Mesenchymal stem cell (in vitro differentiated cells and primary cell): Measurements from ENCODE around the gene SLC10A2.

ENCODE experiments used
- DNase-seq: peaks from one replicate; pipeline ENCODE4 v3.0.0-alpha.2; 2013
- H2AFZ ChIP-seq: one replicate; pipeline ENCODE4 v1.6.1; 2013; ENCODE audit warnings: low read depth, mild to moderate bottlenecking, control low read depth, inconsistent platforms, low read length, moderate library complexity
- H2AK5ac ChIP-seq: 2 replicates; pipeline ENCODE4 v1.6.1; 2013; ENCODE audit warnings: low read length, moderate library complexity, mild to moderate bottlenecking, inconsistent platforms; ENCODE audit not compliant: severe bottlenecking
- H2BK120ac ChIP-seq: one replicate; pipeline ENCODE4 v1.6.1; 2013; ENCODE audit warnings: low read depth, mild to moderate bottlenecking, inconsistent platforms, low read length, moderate library complexity
- H2BK12ac ChIP-seq, 2 experiments: one replicate each; pipeline ENCODE4 v1.6.1; 2013; ENCODE audit warnings: inconsistent platforms in 2 of 2, low read length in 2 of 2, mild to moderate bottlenecking in 2 of 2, moderate library complexity in 2 of 2, control low read depth in 1 of 2
- H2BK15ac ChIP-seq: one replicate; pipeline ENCODE4 v1.6.1; 2013; ENCODE audit warnings: mild to moderate bottlenecking, low read depth, inconsistent platforms; ENCODE audit not compliant: poor library complexity, severe bottlenecking
- H2BK5ac ChIP-seq: 2 replicates; pipeline ENCODE4 v1.6.1; 2013; ENCODE audit warnings: low read depth, mild to moderate bottlenecking, low read length, control low read depth, inconsistent platforms; ENCODE audit not compliant: poor library complexity, severe bottlenecking
- H3K14ac ChIP-seq, 2 experiments: one replicate each; pipeline ENCODE4 v1.6.1; 2013; ENCODE audit warnings: inconsistent platforms in 2 of 2, low read length in 2 of 2, control low read depth in 1 of 2, mild to moderate bottlenecking in 1 of 2, moderate library complexity in 1 of 2
- H3K18ac ChIP-seq, 2 experiments: one replicate each; pipeline ENCODE4 v1.6.1; 2013; ENCODE audit warnings: inconsistent platforms in 2 of 2, low read length in 2 of 2, control low read depth in 1 of 2, low read depth in 1 of 2, mild to moderate bottlenecking in 1 of 2
- H3K23ac ChIP-seq, 2 experiments: one replicate each; pipeline ENCODE4 v1.6.1; 2013; ENCODE audit warnings: inconsistent platforms in 2 of 2, low read length in 2 of 2, mild to moderate bottlenecking in 2 of 2, moderate library complexity in 2 of 2, control low read depth in 1 of 2
- H3K27ac ChIP-seq: 2 replicates; pipeline ENCODE4 v1.5.1; 2013; ENCODE audit warnings: mild to moderate bottlenecking, moderate library complexity, low read length, control low read depth, inconsistent platforms; ENCODE audit not compliant: poor library complexity, severe bottlenecking
- H3K27me3 ChIP-seq, 2 experiments: 2 replicates each; pipeline versions ENCODE4 v1.6.1 to v1.7.0; 2013; ENCODE audit warnings: low read length in 2 of 2, mild to moderate bottlenecking in 2 of 2, moderate library complexity in 2 of 2, control low read depth in 1 of 2, inconsistent platforms in 1 of 2; ENCODE audit not compliant: control insufficient read depth in 1 of 2, insufficient read depth in 1 of 2
- H3K36me3 ChIP-seq, 2 experiments: 2 replicates each; pipeline versions ENCODE4 v1.6.1 to v1.7.0; 2013; ENCODE audit warnings: low read length in 2 of 2, control low read depth in 1 of 2, inconsistent platforms in 1 of 2, low read depth in 1 of 2, mild to moderate bottlenecking in 1 of 2; ENCODE audit not compliant: insufficient read depth in 2 of 2, control insufficient read depth in 1 of 2
- H3K4ac ChIP-seq, 2 experiments: one replicate each; pipeline ENCODE4 v1.6.1; 2013; ENCODE audit warnings: inconsistent platforms in 2 of 2, low read length in 2 of 2, mild to moderate bottlenecking in 2 of 2, moderate library complexity in 2 of 2, control low read depth in 1 of 2, low read depth in 1 of 2
- H3K4me1 ChIP-seq: 2 replicates; pipeline ENCODE4 v1.6.1; 2013; ENCODE audit warnings: low read depth, low read length, control low read depth; ENCODE audit not compliant: control insufficient read depth, insufficient read depth
- H3K4me2 ChIP-seq: 2 replicates; pipeline ENCODE4 v1.6.1; 2013; ENCODE audit warnings: low read length, mild to moderate bottlenecking, inconsistent platforms; ENCODE audit not compliant: poor library complexity, severe bottlenecking
- H3K4me3 ChIP-seq, 2 experiments: 2 replicates each; pipeline versions ENCODE4 v1.5.1 to v1.7.0; 2013; ENCODE audit warnings: low read length in 2 of 2, mild to moderate bottlenecking in 2 of 2, control low read depth in 1 of 2, low read depth in 1 of 2; ENCODE audit not compliant: insufficient read depth in 1 of 2
- H3K79me1 ChIP-seq: replicated peaks from 2 replicates; pipeline ENCODE4 v1.6.1; 2013; ENCODE audit warnings: mild to moderate bottlenecking, control low read depth, low read length, inconsistent platforms; ENCODE audit not compliant: poor library complexity, severe bottlenecking
- H3K9ac ChIP-seq: 2 replicates; pipeline ENCODE4 v1.7.0; 2013; ENCODE audit warnings: mild to moderate bottlenecking, low read length, moderate library complexity
- H3K9me3 ChIP-seq: 2 replicates; pipeline ENCODE4 v1.7.0; 2013; ENCODE audit warnings: mild to moderate bottlenecking, low read length; ENCODE audit not compliant: control insufficient read depth
- H4K8ac ChIP-seq: one replicate; pipeline ENCODE4 v1.6.1; 2013; ENCODE audit warnings: inconsistent platforms, mild to moderate bottlenecking, low read length, moderate library complexity
- H4K91ac ChIP-seq: one replicate; pipeline ENCODE4 v1.6.1; 2013; ENCODE audit warnings: mild to moderate bottlenecking, low read length, inconsistent platforms
- WGBS: methylation state at CpG from one replicate; pipeline ENCODE4 v1.1.7; 2013; ENCODE audit warnings: mixed read lengths; 5-methylcytosine and 5-hydroxymethylcytosine counted together

The SLC10A2 gene

DNA sequence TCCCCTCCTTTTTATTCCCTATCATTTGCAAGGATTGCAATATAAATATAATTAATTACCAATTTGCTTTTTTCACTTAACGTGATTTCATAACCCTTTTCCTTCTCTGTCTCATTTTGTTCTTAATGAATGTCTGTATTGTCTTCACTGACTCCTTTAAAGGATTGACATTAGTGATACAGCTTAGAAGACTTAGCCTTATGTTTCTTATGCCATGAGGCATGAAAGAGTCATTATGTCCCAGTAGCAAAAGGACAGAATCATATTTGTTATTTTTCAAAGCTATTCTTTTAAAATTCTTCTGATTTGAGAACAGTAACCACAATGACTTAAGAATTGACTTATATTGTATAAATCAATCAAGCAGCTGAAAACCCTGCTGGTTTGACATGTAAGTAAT lies 26.2 kb downstream of the SLC10A2 start:
- Histone ChIP-seq H2BK15ac (no peak overlapping the region), H3K79me1 (no peaks in the 10 kb centered on the region), H2BK5ac (no peak overlapping the region), H3K14ac (no peak overlapping the region), H4K8ac (no peak overlapping the region), H3K4ac (no peak overlapping the region), H4K91ac (no peak overlapping the region), H3K4me2 (no peak overlapping the region), H3K9me3 (no peaks in the 10 kb centered on the region), H2BK120ac (no peak overlapping the region), H3K18ac (no peak overlapping the region), H2AFZ (no peak overlapping the region), H3K36me3 (no peaks in the 10 kb centered on the region), H2AK5ac (no peak overlapping the region), H3K27ac (no peak overlapping the region), H3K27me3 (no peaks in the 10 kb centered on the region), H3K9ac (no peak overlapping the region), H2BK12ac (no peak overlapping the region), H3K4me3 (no peak overlapping the region), H3K4me1 (no peaks in the 10 kb centered on the region), H3K23ac (no peak overlapping the region)
- WGBS = no CpG with 5 or more reads among the region's 1 CpG
- DNase-seq = no peak

DNA sequence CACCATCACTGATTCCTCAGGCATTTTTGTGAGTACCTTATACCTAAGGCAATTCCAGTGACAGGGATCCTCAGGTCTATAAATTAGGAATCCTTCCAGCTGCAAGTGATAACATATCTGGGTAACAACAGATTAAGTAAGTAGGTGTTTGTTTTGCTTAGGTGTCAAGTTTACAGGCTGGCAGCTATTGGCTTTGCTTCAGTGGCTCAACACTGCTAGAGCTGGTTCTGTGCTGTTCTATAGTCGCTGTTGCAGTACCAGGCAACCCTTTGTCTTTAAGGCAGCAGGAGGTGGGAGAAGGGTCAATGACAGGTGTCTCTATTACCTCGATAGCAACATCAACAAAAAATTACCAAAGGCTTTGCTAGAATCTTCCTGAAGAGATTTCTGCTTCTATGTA lies 27.0 kb downstream of the SLC10A2 start:
- H4K91ac ChIP-seq = no peak overlapping the region
- H2BK5ac ChIP-seq = no peak overlapping the region
- no peaks in the 10 kb centered on the region for H3K79me1 ChIP-seq
- no peak overlapping the region for H4K8ac ChIP-seq
- H2BK120ac ChIP-seq = no peak overlapping the region
- no peak overlapping the region for H3K14ac ChIP-seq
- no peaks in the 10 kb centered on the region for H3K36me3 ChIP-seq
- H2AFZ ChIP-seq = no peak overlapping the region
- H3K4me3 ChIP-seq = no peak overlapping the region
- no peak overlapping the region for H3K18ac ChIP-seq
- 43% methylated on average over 1 of the region's 2 CpGs for WGBS
- H3K9me3 ChIP-seq = no peaks in the 10 kb centered on the region
- no peaks in the 10 kb centered on the region for H3K27me3 ChIP-seq
- no peak overlapping the region for H2BK12ac ChIP-seq
- no peak overlapping the region for H3K4me2 ChIP-seq
- H3K4me1 ChIP-seq = no peaks in the 10 kb centered on the region
- no peak overlapping the region for H2BK15ac ChIP-seq
- H3K27ac ChIP-seq = no peak overlapping the region
- H3K9ac ChIP-seq = no peak overlapping the region
- DNase-seq = no peak
- H3K23ac ChIP-seq = no peak overlapping the region
- no peak overlapping the region for H3K4ac ChIP-seq
- no peak overlapping the region for H2AK5ac ChIP-seq

DNA sequence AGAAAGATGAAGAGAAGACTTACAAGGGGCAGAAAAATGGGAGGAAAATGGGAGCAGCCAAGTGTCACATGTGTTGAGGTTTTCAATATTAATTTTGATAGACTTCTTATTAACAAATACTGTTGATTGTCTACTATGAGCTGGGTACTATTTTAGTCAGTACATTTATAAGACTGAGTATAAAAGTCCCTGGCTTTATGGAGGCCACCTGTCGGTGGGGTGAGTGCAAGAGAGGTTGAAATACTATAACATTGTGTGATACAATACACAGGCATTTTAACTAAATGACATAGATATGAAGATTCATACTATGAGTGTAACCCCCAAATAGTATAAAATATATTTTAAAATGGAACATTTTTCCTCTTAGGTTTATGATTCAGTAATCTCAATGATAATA lies 29.9 kb downstream of the SLC10A2 start:
- Histone ChIP-seq H3K9ac (no peak overlapping the region), H3K4me1 (no peaks in the 10 kb centered on the region), H3K4me3 (no peak overlapping the region), H2BK120ac (no peak overlapping the region), H4K8ac (no peak overlapping the region), H3K4ac (no peak overlapping the region), H2BK12ac (no peak overlapping the region), H3K79me1 (no peaks in the 10 kb centered on the region), H2BK15ac (no peak overlapping the region), H2AK5ac (no peak overlapping the region), H3K14ac (no peak overlapping the region), H3K18ac (no peak overlapping the region), H2BK5ac (no peak overlapping the region), H3K9me3 (no peaks in the 10 kb centered on the region), H3K27ac (no peak overlapping the region), H3K36me3 (no peaks in the 10 kb centered on the region), H2AFZ (no peak overlapping the region), H3K4me2 (no peak overlapping the region), H3K27me3 (no peaks in the 10 kb centered on the region), H3K23ac (no peak overlapping the region), H4K91ac (no peak overlapping the region)
- 60% methylated on average over 1 of the region's 1 CpG for WGBS
- DNase-seq = no peak

DNA sequence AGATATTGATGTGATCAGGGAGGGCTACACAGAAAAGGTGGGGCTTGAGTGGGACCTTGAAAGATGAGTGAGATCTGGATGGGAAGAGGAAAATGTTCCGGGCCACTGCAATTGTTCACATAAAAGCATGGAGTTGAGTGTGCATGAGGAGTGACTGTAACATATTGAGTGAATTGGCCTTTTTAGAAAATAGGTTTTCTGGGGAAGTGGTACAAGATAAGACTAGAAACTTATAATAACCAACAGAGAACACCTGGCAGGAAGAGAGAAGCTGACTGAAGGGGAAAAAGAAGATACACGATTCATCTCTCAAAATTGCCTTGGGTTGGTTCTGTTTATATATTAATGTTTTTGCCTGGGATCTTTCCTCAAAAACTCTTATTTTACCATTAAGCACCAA lies 32.2 kb downstream of the SLC10A2 start:
- no peak for DNase-seq
- H2AK5ac ChIP-seq = no peak overlapping the region
- no peak overlapping the region for H2AFZ ChIP-seq
- H3K9me3 ChIP-seq = no peaks in the 10 kb centered on the region
- H3K14ac ChIP-seq = no peak overlapping the region
- no peak overlapping the region for H2BK15ac ChIP-seq
- H2BK120ac ChIP-seq = no peak overlapping the region
- no peaks in the 10 kb centered on the region for H3K36me3 ChIP-seq
- H3K4ac ChIP-seq = no peak overlapping the region
- H3K18ac ChIP-seq = no peak overlapping the region
- H2BK5ac ChIP-seq = no peak overlapping the region
- 65% methylated on average over 1 of the region's 2 CpGs for WGBS
- no peak overlapping the region for H2BK12ac ChIP-seq
- no peak overlapping the region for H3K23ac ChIP-seq
- no peak overlapping the region for H3K9ac ChIP-seq
- H4K8ac ChIP-seq = no peak overlapping the region
- no peaks in the 10 kb centered on the region for H3K27me3 ChIP-seq
- no peak overlapping the region for H3K4me3 ChIP-seq
- no peak overlapping the region for H4K91ac ChIP-seq
- H3K4me2 ChIP-seq = no peak overlapping the region
- no peaks in the 10 kb centered on the region for H3K4me1 ChIP-seq
- no peak overlapping the region for H3K27ac ChIP-seq
- no peaks in the 10 kb centered on the region for H3K79me1 ChIP-seq
